Right ventricle myocardium superior (tissue), 1 donor: Measurements from ENCODE around the gene ALDH1A3. TPM values are rescaled to one million over a fixed set of nuclear protein-coding genes. Genes with fewer than 3 reads are reported as not detected.
A peak's percentile ranks its signal among the peaks of the same experiment; 100 is the strongest.

Experiments used
- ATAC-seq: fragments of 200-7000 bp; cut with Tn5 transposase; one replicate; pipeline ENCODE4 v1.9.1; 2020; ENCODE audit warnings: mild to moderate bottlenecking; ENCODE audit not compliant: poor library complexity
- DNase-seq: peaks from one replicate; pipeline ENCODE4 v3.0.0-alpha.2; 2020
- intact Hi-C: fragments of 100-400 bp; cut with DNase I; formaldehyde crosslinking; loops from one replicate; pipeline ENCODE4 v1.11.2; 2022
- total RNA-seq: library from RNA; stranded (reverse); fragmentation: NEBNext Ultra II Directional; extraction: Animal tissue kit (Norgen Biotek cat#: 25700); gene quantifications from one replicate; pipeline ENCODE4 v1.2.1, GENCODE V29; 2021
- donor health status: DM: no; HTN: yes; CAD: no; lungs with severe emphysema.

Gene ALDH1A3
- total RNA-seq, 1 donor from 2014 or later: 2.9 TPM

- ATAC-seq: no peak
- intact Hi-C loops: no loop called here
- DNase-seq: no peak
These were observed 25.8 kb upstream of the ALDH1A3 start for GRCh38 chr15:100853676-100854440.

DNA sequence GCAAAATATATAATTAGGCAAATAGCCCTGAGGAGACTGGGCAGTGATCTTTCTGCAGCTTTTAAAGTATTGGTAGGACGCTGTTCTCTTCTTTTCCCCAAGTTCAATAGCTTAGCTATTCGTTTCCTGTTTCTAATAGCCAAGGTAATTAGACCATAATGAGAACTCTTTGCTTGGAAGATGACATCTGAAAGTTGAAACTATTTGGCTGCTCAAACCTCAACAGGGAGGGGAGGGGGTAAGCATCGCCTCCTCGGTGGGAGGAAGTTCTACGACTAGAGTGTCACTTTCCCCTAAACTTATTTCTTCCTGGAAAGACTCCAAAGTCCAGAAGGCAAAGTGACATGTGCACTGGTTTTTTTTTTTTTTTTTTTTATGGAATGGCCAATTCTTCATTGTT is 22.8 kb upstream of the ALDH1A3 start:
- ATAC-seq (no peak), DNase-seq (no peak)
- intact Hi-C loops: no loop called here

DNA sequence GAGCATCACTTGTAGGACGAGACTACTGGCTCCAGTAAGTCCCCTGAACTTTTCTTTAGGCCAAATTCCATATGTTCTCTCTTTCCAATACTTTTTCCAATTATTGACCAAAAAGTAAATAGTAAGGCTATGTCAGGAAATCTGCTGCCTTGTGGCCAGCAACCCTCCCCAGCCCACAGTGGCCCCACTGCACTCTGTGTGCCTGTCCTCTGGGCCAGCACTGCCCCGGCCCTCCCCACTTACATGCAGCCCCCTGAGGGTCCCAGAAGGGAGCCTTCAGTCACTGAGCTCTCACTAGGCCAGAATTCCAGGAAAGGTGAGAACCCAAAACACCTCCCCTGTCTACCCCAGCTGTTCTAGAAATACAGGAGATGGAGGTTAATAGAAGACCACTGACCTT is 21.3 kb upstream of the ALDH1A3 start:
- intact Hi-C loops: no loop called here
- ATAC-seq (no peak), DNase-seq (no peak)

- DNase-seq (no peak), ATAC-seq (no peak)
- intact Hi-C loops: no loop called here
These were observed 19.4 kb upstream of the ALDH1A3 start for GRCh38 chr15:100859970-100860828.

DNA sequence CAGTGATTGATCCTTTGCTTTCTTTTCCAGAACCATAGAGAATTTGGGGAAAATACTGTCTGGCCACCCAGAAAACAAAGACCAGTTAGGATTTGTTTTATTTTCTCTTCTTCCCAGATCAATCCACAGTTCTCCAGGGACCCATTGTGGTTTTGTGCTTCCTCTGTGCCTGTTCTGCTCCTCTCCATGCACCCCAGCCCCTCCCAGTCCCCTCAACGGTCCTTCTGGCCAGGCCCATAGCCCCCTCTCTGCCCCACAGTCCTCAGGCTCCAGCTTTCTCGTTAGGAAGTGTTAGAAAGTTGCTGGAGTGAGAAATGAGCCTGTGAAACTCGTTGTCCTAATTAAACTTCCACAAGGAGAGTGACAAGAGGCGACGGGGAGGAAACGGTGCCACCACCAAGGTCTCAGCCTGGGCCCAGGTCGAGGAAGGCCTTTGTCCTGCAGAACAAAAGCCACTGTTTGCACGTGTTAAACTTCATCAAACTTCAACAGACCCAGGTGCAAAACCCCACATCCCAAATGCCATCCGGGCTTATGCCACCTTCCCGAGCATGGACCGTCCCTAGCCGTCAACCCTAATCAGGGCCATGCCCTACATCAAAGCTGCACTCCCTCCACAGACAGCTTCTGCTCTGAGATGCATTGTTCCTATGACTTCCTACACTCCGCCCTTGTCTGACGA is 18.7 kb upstream of the ALDH1A3 start:
- DNase-seq: no peak
- intact Hi-C loops: no loop called here
- no peak for ATAC-seq

GRCh38 chr15:100861511-100861991 is 18.1 kb upstream of the ALDH1A3 start:
- peak; percentile 61 for ATAC-seq
- intact Hi-C loops: no loop called here
- DNase-seq: peak; percentile 71

DNA sequence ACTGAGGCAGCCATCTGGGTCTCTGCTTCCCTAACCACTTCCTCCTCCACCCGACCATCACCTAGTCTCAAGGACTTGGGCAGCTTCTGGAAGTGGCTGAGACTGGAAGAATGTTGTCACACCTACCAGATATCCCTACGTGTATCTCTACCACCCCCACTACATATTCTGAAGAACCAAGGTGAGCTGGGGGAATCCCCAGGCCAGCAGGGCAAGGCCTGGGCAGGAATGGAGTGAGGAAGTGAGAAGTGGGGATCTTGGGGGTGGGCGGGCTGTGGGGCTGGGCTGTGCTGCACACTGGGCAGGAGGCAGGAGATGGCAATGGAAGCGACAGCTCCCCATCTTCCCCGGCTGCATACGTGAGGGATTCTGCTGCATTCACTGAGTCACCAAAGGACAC is 17.5 kb upstream of the ALDH1A3 start:
- intact Hi-C loops: no loop called here
- no peak for DNase-seq
- no peak for ATAC-seq

- ATAC-seq: no peak
- DNase-seq: no peak
- intact Hi-C loops: no loop called here
These were observed 16.4 kb upstream of the ALDH1A3 start for GRCh38 chr15:100863075-100863795.

GRCh38 chr15:100863796-100864267 is 15.8 kb upstream of the ALDH1A3 start:
- DNase-seq: peak; percentile 75
- peak; percentile 83 for ATAC-seq
- intact Hi-C loops: no loop called here

- no peak for DNase-seq
- intact Hi-C loops: no loop called here
- no peak for ATAC-seq
These were observed 13.0 kb upstream of the ALDH1A3 start for GRCh38 chr15:100866386-100867330.

DNA sequence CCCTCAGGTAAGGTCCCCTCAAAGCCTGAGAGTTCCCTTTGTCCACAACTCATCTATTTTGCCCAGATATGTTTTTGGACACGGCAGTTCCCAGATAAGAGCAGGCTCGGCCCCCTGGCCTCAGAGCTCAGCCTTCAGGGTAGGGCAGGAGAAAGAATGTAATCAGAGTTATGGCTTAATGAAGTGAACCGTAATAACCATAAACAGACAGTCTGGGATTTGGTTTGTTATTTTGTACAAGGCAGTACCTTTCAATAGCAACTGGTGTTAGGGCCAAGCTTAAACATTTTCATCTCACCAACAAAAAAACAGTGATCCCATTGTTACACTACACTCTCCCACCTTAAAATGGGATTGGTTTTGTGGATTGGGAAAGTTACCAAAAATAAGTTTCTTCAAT is 12.2 kb upstream of the ALDH1A3 start:
- no peak for DNase-seq
- no peak for ATAC-seq
- intact Hi-C loops: no loop called here

GRCh38 chr15:100869151-100869999 is 10.3 kb upstream of the ALDH1A3 start:
- DNase-seq (no peak), ATAC-seq (no peak)
- intact Hi-C loops: no loop called here

DNA sequence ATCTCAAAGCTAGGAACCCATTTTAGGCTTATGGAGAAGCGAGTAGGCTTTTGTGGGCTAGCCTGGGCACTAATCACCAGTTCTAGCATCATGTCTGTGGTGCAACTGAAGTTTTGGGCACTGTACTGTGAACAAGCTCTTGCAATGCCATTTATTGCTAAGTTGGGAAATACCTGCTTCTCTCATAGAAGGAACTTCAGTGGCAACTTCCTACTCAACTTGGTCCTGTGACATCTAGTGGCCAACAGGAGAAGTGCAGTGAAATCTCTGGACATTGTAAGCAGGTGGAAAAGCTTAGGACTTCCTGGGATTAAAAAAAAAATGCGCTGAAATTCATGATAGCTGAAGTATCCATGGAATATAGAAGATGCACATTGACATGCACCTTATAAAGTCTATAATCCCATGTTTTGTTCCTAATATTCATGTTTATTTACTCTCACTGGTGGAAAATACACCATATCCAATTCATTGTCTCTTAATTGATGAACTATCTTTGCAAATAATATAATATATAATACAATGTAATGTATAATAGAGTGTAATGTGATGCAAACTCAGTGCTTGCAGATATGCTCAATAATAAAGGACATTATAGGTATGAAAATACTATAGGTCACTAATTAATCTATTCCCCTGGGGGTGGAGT is 6.5 kb upstream of the ALDH1A3 start:
- DNase-seq (no peak), ATAC-seq (peak; percentile 82)
- intact Hi-C loops: loop anchor here (5.0 to 10.0 kb wide), 3 partner anchors 62 to 246 kb away; no protein-coding TSS in a partner anchor

- intact Hi-C loops: loop anchor here (10.0 kb wide), 1 partner anchor 59 kb away; no protein-coding TSS in a partner anchor
- DNase-seq: no peak
- ATAC-seq: no peak
These were observed 4.1 kb upstream of the ALDH1A3 start for GRCh38 chr15:100875495-100875894.

- intact Hi-C loops: loop anchor here (10.0 kb wide), 1 partner anchor 59 kb away; no protein-coding TSS in a partner anchor
- no peak for DNase-seq
- ATAC-seq: no peak
These were observed 3.7 kb upstream of the ALDH1A3 start for GRCh38 chr15:100875976-100876375.

- no peak for DNase-seq
- no peak for ATAC-seq
- intact Hi-C loops: loop anchor here (10.0 kb wide), 1 partner anchor 57 kb away; no protein-coding TSS in a partner anchor
These were observed 2.1 kb upstream of the ALDH1A3 start for GRCh38 chr15:100877551-100877950.
